Right renal pelvis (tissue), 4 donors: ENCODE measurements around the gene ZNF248. TPM values are rescaled to one million over a fixed set of nuclear protein-coding genes. Genes with fewer than 3 reads are reported as not detected.
"Not testable (repeated sequence)": the region's sequence is repeated elsewhere in the genome, so short reads cannot be mapped to it uniquely, and the experiment has no call there.

Experiments used
- DNase-seq, 4 donors: peaks; one replicate each; pipeline ENCODE4 v3.0.0-alpha.2; 2013; ENCODE audit warnings: low read depth in 4 of 4, low spot score in 3 of 4, missing footprints in 1 of 4
- polyA plus RNA-seq, 4 donors: library from polyadenylated mRNA; unstranded; fragments of 120-200 nt; gene quantifications; one replicate each; pipeline ENCODE4 v1.2.1, GENCODE V29; 2013; ENCODE audit not compliant: insufficient read length in 4 of 4

ZNF248 gene
- 10 to 100 TPM; 30.8 to 37.8 (median 35.0) TPM for polyA plus RNA-seq

- peak; percentile 95 to 96 (median 96) for DNase-seq
These were observed at the start of gene ZNF248 for GRCh38 chr10:37857287-37858211. Gene ZNF248 (minus strand): TSS chr10:37857610. CDS start chr10:37856310, 1,300 bp downstream.

GRCh38 chr10:37906382-37906781 lies 49.0 kb upstream of the ZNF248 start:
- no peak for DNase-seq

DNA sequence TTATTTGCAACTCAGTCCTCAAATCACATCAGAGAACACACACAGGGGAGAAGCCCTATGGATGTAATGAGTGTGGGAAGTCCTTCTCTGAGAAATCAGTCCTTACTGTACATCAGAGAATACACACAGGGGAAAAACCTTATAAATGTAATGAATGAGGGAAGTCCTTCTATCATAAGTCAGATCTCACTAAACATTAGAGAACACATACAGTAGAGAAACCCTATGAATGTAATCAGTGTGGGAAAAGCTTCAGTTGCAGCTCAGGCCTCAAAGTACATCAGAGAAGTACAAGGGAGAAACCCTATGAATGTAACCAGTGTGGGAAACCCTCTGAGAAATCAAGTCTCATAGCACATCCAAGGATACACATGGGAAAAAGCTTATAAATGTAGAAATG lies 39.0 kb upstream of the ZNF248 start:
- no peak for DNase-seq

GRCh38 chr10:37895674-37896073 lies 38.3 kb upstream of the ZNF248 start:
- DNase-seq: no peak

GRCh38 chr10:37885850-37886249 lies 28.4 kb upstream of the ZNF248 start:
- DNase-seq: no peak

GRCh38 chr10:37872955-37873354 lies 15.5 kb upstream of the ZNF248 start:
- DNase-seq: no peak

DNA sequence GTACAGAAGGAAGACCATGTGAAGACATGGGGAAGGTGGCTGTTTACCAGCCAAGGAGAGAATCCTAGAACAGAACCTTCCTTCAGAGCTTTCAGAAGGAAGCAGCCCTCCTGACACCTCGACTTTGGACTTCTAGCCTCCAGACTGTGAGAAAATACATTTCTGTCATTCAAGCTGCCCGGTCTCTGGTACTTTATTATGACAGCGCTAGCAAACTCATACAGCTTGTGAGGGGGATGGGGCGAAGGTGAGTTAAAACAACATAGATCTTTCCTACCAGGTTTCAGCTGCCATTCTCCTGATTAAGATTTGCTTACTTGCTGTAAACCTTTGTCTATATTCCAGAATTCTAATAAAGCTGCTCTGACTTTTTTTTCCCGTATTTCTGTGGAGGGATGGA lies 14.9 kb upstream of the ZNF248 start:
- DNase-seq: no peak

DNA sequence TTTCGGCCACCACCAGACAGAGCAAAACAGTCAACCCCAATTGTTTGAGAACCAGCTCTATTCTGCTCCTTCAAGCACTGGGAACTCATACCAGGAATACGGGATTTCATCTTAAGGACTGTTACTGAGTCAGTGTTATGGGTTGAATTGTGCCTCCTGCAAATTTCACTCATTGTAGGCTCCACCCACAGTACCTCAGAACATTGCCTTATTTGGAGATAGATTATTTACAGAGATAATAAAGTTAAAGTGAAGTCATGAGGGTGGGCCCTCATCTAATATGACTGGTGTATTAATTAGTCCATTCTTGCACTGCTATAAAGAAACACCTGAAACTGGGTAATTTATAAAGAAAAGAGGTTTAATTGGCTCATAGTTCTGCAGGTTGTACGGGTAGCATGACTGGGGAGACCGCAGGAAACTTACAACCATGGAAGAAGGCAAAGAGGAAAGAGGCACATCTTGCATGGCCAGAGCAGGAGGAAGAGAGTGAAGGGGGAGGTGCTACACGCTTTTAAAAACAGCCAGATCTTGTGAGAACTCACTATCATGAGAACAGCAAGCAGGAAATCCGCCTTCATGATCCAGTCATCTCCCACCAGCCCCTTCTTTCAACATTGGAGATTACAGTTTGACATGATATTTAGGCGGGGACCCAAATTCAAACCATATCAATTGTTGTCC lies 14.3 kb upstream of the ZNF248 start:
- no peak for DNase-seq

GRCh38 chr10:37871143-37871542 lies 13.7 kb upstream of the ZNF248 start:
- DNase-seq: no peak

DNA sequence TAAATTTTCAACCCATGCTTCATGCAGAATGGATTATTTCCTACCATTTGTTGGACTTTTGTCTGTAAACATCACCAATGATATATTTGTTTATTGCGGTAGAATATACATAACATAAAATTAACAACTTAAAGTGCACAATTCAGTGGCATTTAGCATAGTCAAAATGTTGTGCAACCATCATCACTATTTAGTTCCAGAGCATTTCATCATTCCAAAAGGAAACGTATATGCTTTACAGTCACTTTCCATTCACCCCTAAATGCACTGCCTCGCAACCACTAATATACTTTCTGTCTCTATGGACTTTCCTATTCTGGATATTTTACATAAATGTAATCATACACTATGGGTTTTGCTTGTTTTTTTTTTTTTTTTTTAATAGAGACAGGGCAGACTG lies 11.4 kb upstream of the ZNF248 start:
- DNase-seq: no peak

DNA sequence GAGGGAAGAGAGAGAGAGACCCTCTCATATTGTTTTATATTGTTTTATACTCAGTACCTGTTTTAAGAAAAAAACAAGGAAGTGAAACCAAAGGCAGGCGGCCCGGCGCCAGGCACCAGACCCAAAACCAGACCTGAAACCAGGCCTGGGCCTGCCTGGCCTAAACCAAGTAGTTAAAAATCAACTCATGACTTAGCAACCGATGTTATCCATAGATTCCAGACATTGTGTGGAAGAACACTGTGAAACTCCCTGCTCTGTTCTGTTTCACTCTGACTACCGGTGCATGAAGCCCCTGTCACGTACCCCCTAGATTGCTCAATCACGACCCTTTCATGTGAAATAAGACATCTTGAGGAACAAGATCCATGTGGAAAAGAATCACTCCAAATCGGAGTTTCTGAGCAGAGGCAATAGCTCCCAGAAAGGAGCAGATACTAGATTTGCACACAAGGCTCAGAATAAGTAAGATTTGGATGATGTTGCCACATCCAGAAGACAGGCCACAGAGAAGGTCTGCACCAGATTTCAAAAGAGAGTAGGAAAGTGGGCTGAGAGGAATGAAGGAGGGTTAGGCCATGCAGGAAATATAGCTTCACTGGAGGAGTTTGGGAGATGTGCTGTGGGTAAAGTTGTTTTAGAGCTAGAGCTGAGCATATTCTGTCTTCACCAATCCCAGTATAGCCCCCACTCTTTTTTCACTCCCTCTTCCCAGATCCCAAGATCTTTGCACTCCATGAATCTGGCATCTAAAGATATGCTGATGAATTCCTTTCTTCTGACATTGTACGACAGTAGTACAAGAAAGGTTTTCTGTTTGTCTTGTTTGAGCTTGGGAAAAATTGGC lies 8.8 kb upstream of the ZNF248 start:
- DNase-seq: no peak

- DNase-seq: no peak
These were observed 7.9 kb upstream of the ZNF248 start for GRCh38 chr10:37865264-37865663.

GRCh38 chr10:37860494-37861190 lies 3.2 kb upstream of the ZNF248 start:
- DNase-seq: no peak

GRCh38 chr10:37859270-37859669 lies 1.9 kb upstream of the ZNF248 start:
- DNase-seq: not testable (repeated sequence)

GRCh38 chr10:37856881-37857286 lies 526 bp downstream of the ZNF248 start:
- no peak for DNase-seq

GRCh38 chr10:37855636-37856035 lies 1.8 kb downstream of the ZNF248 start:
- DNase-seq: no peak

GRCh38 chr10:37854626-37855025 lies 2.8 kb downstream of the ZNF248 start:
- no peak for DNase-seq

DNA sequence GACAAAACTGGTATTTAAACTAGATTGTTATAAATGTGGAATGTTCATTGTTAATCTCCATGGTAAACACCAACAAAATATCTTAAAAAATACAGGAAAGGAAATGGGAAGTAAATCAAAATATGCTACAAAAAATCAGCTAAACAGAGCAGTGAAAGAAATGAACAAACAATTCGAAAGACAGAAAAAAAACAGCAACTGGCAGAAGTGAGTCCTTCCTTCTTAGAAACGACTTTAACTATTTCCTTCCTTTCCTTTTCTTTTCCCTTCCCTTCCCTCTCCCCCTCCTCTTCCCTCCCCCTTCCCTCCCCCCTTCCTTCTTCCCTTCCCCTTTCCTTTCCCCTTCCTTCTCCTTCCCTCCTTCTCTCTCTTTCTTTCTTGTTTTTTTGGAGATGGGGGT lies 12.8 kb downstream of the ZNF248 start:
- DNase-seq: no peak

DNA sequence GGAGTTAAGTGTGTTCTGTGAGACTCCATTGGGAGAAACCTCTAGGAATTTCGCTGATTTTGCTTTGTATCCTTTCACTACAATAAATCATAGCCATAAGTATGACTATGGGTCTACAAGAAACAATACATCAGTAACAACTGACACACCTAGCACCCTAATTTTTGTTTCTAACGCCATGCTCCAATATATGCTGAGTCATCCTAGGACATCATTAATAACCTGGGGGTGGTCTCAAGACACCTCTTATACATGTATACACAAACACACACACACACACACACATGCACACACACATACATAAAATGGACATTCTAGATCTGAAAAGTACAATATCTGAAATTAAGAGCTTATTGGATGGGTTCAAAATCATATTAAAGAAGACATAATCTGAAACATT lies 18.2 kb downstream of the ZNF248 start:
- DNase-seq: no peak
